Measurements from ENCODE around the gene PTEN.

PTEN gene

GRCh38 chr10:88019753-88020152, 156.3 kb downstream of the PTEN start:
- DNase-seq (ENCODE audit: low read depth), result peak; percentile 28
- TF ChIP-seq CTCF (conservative IDR thresholded peaks at IDR 0.05; ENCODE audit: low read length), result no peak
- H3K4me3 ChIP-seq (ENCODE audit: low read length), result no peak overlapping the region

All from AG10803 (cell line).